GM19468 (cell line): ENCODE measurements around the gene FHIP1B.

Experiments
- ATAC-seq: cut with Tn5 transposase; IDR thresholded peaks from one replicate; pipeline ENCODE4 v1.9.1; 2021; ENCODE audit warnings: mild to moderate bottlenecking, moderate library complexity, moderate number of reproducible peaks; ENCODE audit not compliant: unreplicated experiment; ENCODE audit errors: extremely low read depth

The FHIP1B gene

GRCh38 chr11:6240781-6241180 lies 6.3 kb upstream of the FHIP1B start:
- no peak for ATAC-seq

- no peak for ATAC-seq
Measured at GRCh38 chr11:6240139-6240538, 5.7 kb upstream of the FHIP1B start.

GRCh38 chr11:6238902-6239301 lies 4.5 kb upstream of the FHIP1B start, which contains the start of gene CNGA4:
TSS of gene CNGA4 (plus strand) at chr11:6239089. CDS start at chr11:6239207, 118 bp downstream.
- no peak for ATAC-seq

GRCh38 chr11:6237761-6238302 lies 3.4 kb upstream of the FHIP1B start:
- no peak for ATAC-seq

- no peak for ATAC-seq
Measured at GRCh38 chr11:6237266-6237665, 2.8 kb upstream of the FHIP1B start.

- no peak for ATAC-seq
Measured at GRCh38 chr11:6233984-6234386, 451 bp downstream of the FHIP1B start.

GRCh38 chr11:6232899-6233298 lies 1.5 kb downstream of the FHIP1B start:
- ATAC-seq = no peak

GRCh38 chr11:6229911-6230310 lies 4.5 kb downstream of the FHIP1B start:
- ATAC-seq = no peak

- no peak for ATAC-seq
Measured at GRCh38 chr11:6228520-6228919, 5.9 kb downstream of the FHIP1B start.

- no peak for ATAC-seq
Measured at GRCh38 chr11:6225896-6226295, 8.5 kb downstream of the FHIP1B start.

GRCh38 chr11:6225024-6225423 lies 9.4 kb downstream of the FHIP1B start:
- no peak for ATAC-seq

GRCh38 chr11:6224421-6224820 lies 10.0 kb downstream of the FHIP1B start:
- no peak for ATAC-seq

GRCh38 chr11:6223854-6224253 lies 10.6 kb downstream of the FHIP1B start:
- no peak for ATAC-seq

GRCh38 chr11:6219359-6219758 lies 15.1 kb downstream of the FHIP1B start:
- no peak for ATAC-seq

- ATAC-seq = no peak
Measured at GRCh38 chr11:6217722-6218121, 16.7 kb downstream of the FHIP1B start.

GRCh38 chr11:6216501-6216900 lies 17.9 kb downstream of the FHIP1B start:
- no peak for ATAC-seq

- ATAC-seq = no peak
Measured at GRCh38 chr11:6214530-6214929, 19.9 kb downstream of the FHIP1B start.

- ATAC-seq = no peak
Measured at GRCh38 chr11:6210274-6210955, 24.0 kb downstream of the FHIP1B start.

- no peak for ATAC-seq
Measured at GRCh38 chr11:6209801-6210200, 24.6 kb downstream of the FHIP1B start.

- no peak for ATAC-seq
Measured at GRCh38 chr11:6206456-6207180, 27.8 kb downstream of the FHIP1B start.

- ATAC-seq = no peak
Measured at GRCh38 chr11:6205366-6205765, 29.1 kb downstream of the FHIP1B start, which contains the start of gene C11orf42. TSS of gene C11orf42 (plus strand) at chr11:6205557. CDS start at chr11:6205616, 59 bp downstream.
